ENCODE data around the gene PLEKHM1. TPM values are rescaled to one million over a fixed set of nuclear protein-coding genes. Genes with fewer than 3 reads are reported as not detected.
A peak's percentile ranks its signal among the peaks of the same experiment; 100 is the strongest.

Gene PLEKHM1
- total RNA-seq, 1 donor = 25.0 TPM

- TF ChIP-seq CTCF (IDR thresholded peaks at IDR 0.05; ENCODE audit: insufficient read depth, low read depth, low read length) = no peak
- DNase-seq (ENCODE audit: low read depth) = no peak
- no peak overlapping the region for H3K4me3 ChIP-seq (ENCODE audit: low read depth, low read length)
Observed at GRCh38 chr17:45427181-45427835, 63.2 kb downstream of the PLEKHM1 start.

DNA sequence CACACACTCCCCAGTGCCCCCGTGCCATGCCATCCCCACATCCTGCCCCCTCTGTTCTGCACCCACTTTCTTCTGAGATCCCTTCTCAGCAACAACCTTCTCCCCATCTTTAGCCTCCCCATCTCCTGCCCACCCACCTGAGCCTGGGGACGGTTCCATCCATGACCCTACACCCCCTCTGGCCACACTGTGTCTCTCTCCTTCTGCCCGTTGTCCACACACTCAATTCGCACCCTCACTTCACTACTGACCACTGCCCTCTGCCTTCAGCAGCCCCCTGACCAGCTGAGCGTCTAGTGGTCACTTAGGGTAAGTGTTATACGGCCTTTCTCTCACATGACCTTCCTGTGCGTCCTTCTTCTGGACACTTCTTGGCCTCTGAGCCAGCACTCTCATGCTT, 64.0 kb downstream of the PLEKHM1 start:
- TF ChIP-seq CTCF (IDR thresholded peaks at IDR 0.05; ENCODE audit: insufficient read depth, low read depth, low read length) = no peak
- DNase-seq (ENCODE audit: low read depth) = no peak
- no peak overlapping the region for H3K4me3 ChIP-seq (ENCODE audit: low read depth, low read length)

DNA sequence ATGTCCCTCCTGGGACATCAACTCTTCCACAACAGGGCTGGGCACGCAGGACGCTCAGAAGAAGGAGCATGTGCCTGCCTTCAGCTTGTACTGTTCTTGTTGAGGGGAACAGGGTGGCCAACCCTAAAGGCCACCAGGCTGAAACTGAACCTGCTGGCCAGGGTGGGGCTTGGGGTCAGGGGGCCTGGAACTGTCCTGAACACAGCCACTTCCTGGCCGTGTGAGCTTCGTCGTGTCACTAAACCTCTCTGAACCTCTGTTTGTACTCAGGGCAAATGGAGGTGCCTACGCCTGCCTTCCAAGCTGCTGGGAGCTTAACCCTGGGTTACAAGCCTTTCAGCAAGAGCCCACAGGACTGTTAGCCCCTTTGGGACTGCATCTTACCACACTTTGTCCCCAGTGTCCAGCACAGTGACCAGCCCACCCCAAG, 64.5 kb downstream of the PLEKHM1 start:
- TF ChIP-seq CTCF (IDR thresholded peaks at IDR 0.05; ENCODE audit: insufficient read depth, low read depth, low read length) = no peak
- no peak for DNase-seq (ENCODE audit: low read depth)
- no peak overlapping the region for H3K4me3 ChIP-seq (ENCODE audit: low read depth, low read length)

- no peak overlapping the region for H3K4me3 ChIP-seq (ENCODE audit: low read depth, low read length)
- DNase-seq (ENCODE audit: low read depth) = peak; percentile 76
- peak; percentile 61 for TF ChIP-seq CTCF (IDR thresholded peaks at IDR 0.05; ENCODE audit: insufficient read depth, low read depth, low read length)
Observed at GRCh38 chr17:45425125-45425983, 65.2 kb downstream of the PLEKHM1 start.

GRCh38 chr17:45424769-45425124, 65.8 kb downstream of the PLEKHM1 start:
- TF ChIP-seq CTCF (IDR thresholded peaks at IDR 0.05; ENCODE audit: insufficient read depth, low read depth, low read length) = no peak
- no peak for DNase-seq (ENCODE audit: low read depth)
- no peak overlapping the region for H3K4me3 ChIP-seq (ENCODE audit: low read depth, low read length)

GRCh38 chr17:45423975-45424335, 66.6 kb downstream of the PLEKHM1 start:
- no peak for TF ChIP-seq CTCF (IDR thresholded peaks at IDR 0.05; ENCODE audit: insufficient read depth, low read depth, low read length)
- DNase-seq (ENCODE audit: low read depth) = no peak
- H3K4me3 ChIP-seq (ENCODE audit: low read depth, low read length) = no peak overlapping the region
